MM.1S (cell line): Measurements from ENCODE around the gene ARMH2.

Source experiments
- DNase-seq: peaks from one replicate; pipeline ENCODE4 v3.0.0-alpha.2; 2015
- H2AFZ ChIP-seq: fragments of 300-600 bp; sonication (generic); 2 replicates; pipeline ENCODE4 v1.6.0; 2016; ENCODE audit warnings: antibody characterized with exemption, low read length
- H3F3A ChIP-seq: fragments of 300-600 bp; sonication (generic); 2 replicates; pipeline ENCODE4 v1.6.1; 2016; ENCODE audit warnings: mild to moderate bottlenecking, antibody characterized with exemption, low read length, moderate library complexity, mixed read lengths; ENCODE audit not compliant: insufficient read depth
- H3K27ac ChIP-seq: fragments of 300-600 bp; sonication (generic); 2 replicates; pipeline ENCODE4 v1.5.1; 2016; ENCODE audit warnings: mild to moderate bottlenecking, low read length
- H3K27me3 ChIP-seq: fragments of 300-600 bp; sonication (generic); replicated peaks from 2 replicates; pipeline ENCODE4 v1.6.0; 2016; ENCODE audit warnings: low read length; ENCODE audit not compliant: insufficient read depth
- H3K36me3 ChIP-seq: fragments of 300-600 bp; sonication (generic); replicated peaks from 2 replicates; pipeline ENCODE4 v1.6.1; 2016; ENCODE audit warnings: mild to moderate bottlenecking, low read length, mixed read lengths; ENCODE audit not compliant: insufficient read depth
- H3K4me1 ChIP-seq: fragments of 300-600 bp; sonication (generic); 2 replicates; pipeline ENCODE4 v1.6.1; 2016; ENCODE audit warnings: low read length, mixed read lengths
- H3K4me2 ChIP-seq: fragments of 300-600 bp; sonication (generic); 2 replicates; pipeline ENCODE4 v1.6.0; 2016; ENCODE audit warnings: low read depth, low read length
- H3K4me3 ChIP-seq: fragments of 300-600 bp; sonication (generic); 2 replicates; pipeline ENCODE4 v1.5.1; 2016; ENCODE audit warnings: low read length, mixed read lengths
- H3K79me2 ChIP-seq: fragments of 300-600 bp; sonication (generic); 2 replicates; pipeline ENCODE4 v1.6.1; 2016; ENCODE audit warnings: mixed run types, low read length, mixed read lengths
- H3K9ac ChIP-seq: fragments of 300-600 bp; sonication (generic); 2 replicates; pipeline ENCODE4 v1.6.1; 2016; ENCODE audit warnings: low read length, mixed read lengths
- H3K9me2 ChIP-seq: fragments of 300-600 bp; sonication (generic); replicated peaks from 2 replicates; pipeline ENCODE4 v1.6.1; 2016; ENCODE audit warnings: mild to moderate bottlenecking, low read length, mixed read lengths; ENCODE audit not compliant: insufficient read depth
- H3K9me3 ChIP-seq: fragments of 300-600 bp; sonication (generic); replicated peaks from 2 replicates; pipeline ENCODE4 v1.6.1; 2016; ENCODE audit warnings: mild to moderate bottlenecking, low read length, mixed read lengths; ENCODE audit not compliant: insufficient read depth
- H4K20me1 ChIP-seq: fragments of 300-600 bp; sonication (generic); 2 replicates; pipeline ENCODE4 v1.6.1; 2016; ENCODE audit warnings: mild to moderate bottlenecking, low read length, moderate library complexity, mixed read lengths; ENCODE audit not compliant: insufficient read depth
- CTCF ChIP-seq: fragments of 300-600 bp; sonication (generic); IDR thresholded peaks from 2 replicates; pipeline ENCODE4 v1.5.1; 2016; ENCODE audit warnings: antibody characterized with exemption, low read length, mixed read lengths
- EZH2 ChIP-seq: fragments of 300-600 bp; sonication (generic); optimal IDR thresholded peaks from 2 replicates; pipeline ENCODE3; 2017; ENCODE audit warnings: low read depth, mild to moderate bottlenecking, antibody characterized with exemption, low read length, mixed read lengths
- EZH2phosphoT487 ChIP-seq: fragments of 300-600 bp; sonication (generic); IDR thresholded peaks from 2 replicates; pipeline ENCODE4 v1.6.1; 2018; ENCODE audit warnings: antibody characterized with exemption, low read length

The ARMH2 gene

GRCh38 chr6:24799541-24799915 is 811 bp upstream of the ARMH2 start:
- Histone ChIP-seq H3F3A (no peaks in the 10 kb centered on the region), H3K9me3 (no peaks in the 10 kb centered on the region), H3K4me2 (no peak overlapping the region), H3K4me1 (no peaks in the 10 kb centered on the region), H4K20me1 (no peaks in the 10 kb centered on the region), H3K9ac (no peak overlapping the region), H3K27me3 (no peaks in the 10 kb centered on the region), H3K9me2 (no peaks in the 10 kb centered on the region), H2AFZ (no peak overlapping the region), H3K27ac (no peak overlapping the region), H3K36me3 (no peaks in the 10 kb centered on the region), H3K4me3 (no peak overlapping the region), H3K79me2 (no peaks in the 10 kb centered on the region)
- no peak for DNase-seq
- TF ChIP-seq EZH2 (no peak), CTCF (no peak), EZH2phosphoT487 (no peak)

- no peak overlapping the region for H3K9ac ChIP-seq
Observed at GRCh38 chr6:24797596-24798216, 1.0 kb downstream of the ARMH2 start.

GRCh38 chr6:24796616-24797290 is 2.0 kb downstream of the ARMH2 start:
- no peaks in the 10 kb centered on the region for H3K9me2 ChIP-seq
- no peak overlapping the region for H2AFZ ChIP-seq

More at GRCh38 chr6:24797596-24798216, 1.0 kb downstream of the ARMH2 start:
- Histone ChIP-seq H3K79me2 (no peaks in the 10 kb centered on the region), H2AFZ (no peak overlapping the region), H3K36me3 (no peaks in the 10 kb centered on the region), H3K27me3 (no peaks in the 10 kb centered on the region), H3K9me3 (no peaks in the 10 kb centered on the region), H3K4me2 (no peak overlapping the region), H3K9me2 (no peaks in the 10 kb centered on the region), H3K27ac (no peak overlapping the region), H3K4me3 (no peak overlapping the region), H4K20me1 (no peaks in the 10 kb centered on the region), H3F3A (no peaks in the 10 kb centered on the region), H3K4me1 (no peaks in the 10 kb centered on the region)
- DNase-seq = no peak
- TF ChIP-seq EZH2 (no peak), EZH2phosphoT487 (no peak), CTCF (no peak)

More at GRCh38 chr6:24796616-24797290, 2.0 kb downstream of the ARMH2 start:
- Histone ChIP-seq H3F3A (no peaks in the 10 kb centered on the region), H4K20me1 (no peaks in the 10 kb centered on the region), H3K4me2 (no peak overlapping the region), H3K36me3 (no peaks in the 10 kb centered on the region), H3K27ac (no peak overlapping the region), H3K9me3 (no peaks in the 10 kb centered on the region), H3K4me1 (no peaks in the 10 kb centered on the region), H3K79me2 (no peaks in the 10 kb centered on the region), H3K9ac (no peak overlapping the region), H3K27me3 (no peaks in the 10 kb centered on the region), H3K4me3 (no peak overlapping the region)
- no peak for DNase-seq
- TF ChIP-seq CTCF (no peak), EZH2phosphoT487 (no peak), EZH2 (no peak)
